ENCODE measurements around the gene FASTK. TPM values are rescaled to one million over a fixed set of nuclear protein-coding genes. Genes with fewer than 3 reads are reported as not detected.

FASTK gene
- total RNA-seq, 2 donors from 2014 or later: 64.0 to 71.0 TPM

- DNase-seq: no peak
- Histone ChIP-seq H3K4me3 (ENCODE audit: low read length) (no peak overlapping the region), H3K36me3 (ENCODE audit: control insufficient read depth, insufficient read depth, low read length) (peaks cover 40% of the 10 kb centered on the region), H3K9me3 (ENCODE audit: control insufficient read depth, low read length) (no peaks in the 10 kb centered on the region), H3K9ac (ENCODE audit: extremely low read depth, low read length, poor library complexity, severe bottlenecking) (no peak overlapping the region), H3K4me1 (ENCODE audit: control insufficient read depth, insufficient read depth, low read length) (peaks cover 8% of the 10 kb centered on the region), H3K27me3 (ENCODE audit: control insufficient read depth, insufficient read depth, low read length, poor library complexity, severe bottlenecking) (no peaks in the 10 kb centered on the region), H3K27ac (ENCODE audit: low read depth, low read length) (no peak overlapping the region)
- H3K27me3 Mint-ChIP-seq (ENCODE audit: insufficient read depth): no peaks in the 10 kb centered on the region
- peaks cover 43% of the 10 kb centered on the region for H3K36me3 Mint-ChIP-seq (ENCODE audit: low read depth)
- H3K4me3 Mint-ChIP-seq: no peak overlapping the region
- 95 to 96% methylated on average over 11 to 17 of the region's 17 CpGs for WGBS, 2 experiments (ENCODE audit: insufficient coverage in 1 of 2, insufficient read length in 1 of 2)
- H3K9me3 Mint-ChIP-seq: no peaks in the 10 kb centered on the region
- TF ChIP-seq CTCF (conservative IDR thresholded peaks at IDR 0.05): no peak
- peaks cover 20% of the 10 kb centered on the region for H3K4me1 Mint-ChIP-seq
- no peak overlapping the region for H3K27ac Mint-ChIP-seq
These were observed 6.6 kb downstream of the FASTK start for GRCh38 chr7:151073990-151074389.

DNA sequence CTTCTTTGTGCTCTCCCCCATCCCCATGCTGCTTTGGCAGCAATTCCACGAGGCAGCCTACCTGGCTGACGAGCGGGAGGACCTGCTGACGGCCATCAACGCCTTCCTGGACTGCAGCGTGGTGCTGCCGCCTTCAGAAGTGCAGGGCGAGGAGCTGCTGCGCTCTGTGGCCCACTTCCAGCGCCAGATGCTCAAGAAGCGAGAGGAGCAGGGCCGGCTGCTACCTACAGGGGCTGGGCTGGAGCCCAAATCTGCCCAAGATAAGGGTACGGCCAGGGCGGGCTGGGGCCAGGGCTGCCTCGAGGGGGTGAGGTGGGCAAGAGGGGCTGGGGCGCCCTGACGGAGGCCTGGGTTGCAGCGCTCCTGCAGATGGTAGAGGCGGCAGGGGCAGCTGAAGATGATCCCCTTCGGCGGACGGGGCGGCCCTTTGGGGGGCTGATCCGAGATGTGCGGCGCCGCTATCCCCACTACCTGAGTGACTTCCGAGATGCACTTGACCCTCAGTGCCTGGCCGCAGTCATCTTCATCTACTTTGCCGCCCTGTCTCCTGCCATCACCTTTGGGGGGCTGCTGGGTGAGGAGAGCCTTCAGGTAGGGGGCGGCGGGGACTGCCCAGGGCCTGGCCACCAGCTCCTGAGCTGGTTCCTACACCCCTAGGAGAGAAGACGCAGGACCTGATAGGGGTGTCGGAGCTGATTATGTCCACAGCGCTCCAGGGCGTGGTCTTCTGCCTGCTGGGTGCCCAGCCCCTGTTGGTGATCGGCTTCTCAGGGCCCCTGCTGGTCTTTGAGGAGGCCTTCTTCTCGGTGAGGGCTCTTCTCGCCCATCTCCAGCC, 9.4 kb downstream of the FASTK start:
- WGBS, 2 experiments (ENCODE audit: insufficient coverage in 1 of 2, insufficient read length in 1 of 2): 92 to 93% methylated on average over 31 to 39 of the region's 39 CpGs

GRCh38 chr7:151070574-151070960, 10.0 kb downstream of the FASTK start:
- H3K36me3 Mint-ChIP-seq (ENCODE audit: low read depth): peaks cover 54% of the 10 kb centered on the region
- Histone ChIP-seq H3K27ac (ENCODE audit: low read depth, low read length) (no peak overlapping the region), H3K4me3 (ENCODE audit: low read length) (no peak overlapping the region), H3K9me3 (ENCODE audit: control insufficient read depth, low read length) (no peaks in the 10 kb centered on the region), H3K36me3 (ENCODE audit: control insufficient read depth, insufficient read depth, low read length) (peaks cover 61% of the 10 kb centered on the region), H3K9ac (ENCODE audit: extremely low read depth, low read length, poor library complexity, severe bottlenecking) (no peak overlapping the region), H3K27me3 (ENCODE audit: control insufficient read depth, insufficient read depth, low read length, poor library complexity, severe bottlenecking) (no peaks in the 10 kb centered on the region), H3K4me1 (ENCODE audit: control insufficient read depth, insufficient read depth, low read length) (no peaks in the 10 kb centered on the region)
- no peaks in the 10 kb centered on the region for H3K9me3 Mint-ChIP-seq
- 96 to 98% methylated on average over 11 to 15 of the region's 15 CpGs for WGBS, 2 experiments (ENCODE audit: insufficient coverage in 1 of 2, insufficient read length in 1 of 2)
- TF ChIP-seq CTCF (conservative IDR thresholded peaks at IDR 0.05): no peak
- peaks cover 3% of the 10 kb centered on the region for H3K4me1 Mint-ChIP-seq
- H3K27me3 Mint-ChIP-seq (ENCODE audit: insufficient read depth): no peaks in the 10 kb centered on the region
- DNase-seq: no peak
- no peak overlapping the region for H3K27ac Mint-ChIP-seq
- H3K4me3 Mint-ChIP-seq: no peak overlapping the region

More for the DNA sequence above, 9.4 kb downstream of the FASTK start:
- no peak overlapping the region for H3K4me3 ChIP-seq (ENCODE audit: low read length)
- no peak overlapping the region for H3K27ac ChIP-seq (ENCODE audit: low read depth, low read length)
- H3K9ac ChIP-seq (ENCODE audit: extremely low read depth, low read length, poor library complexity, severe bottlenecking): no peak overlapping the region
- H3K27me3 Mint-ChIP-seq (ENCODE audit: insufficient read depth): no peaks in the 10 kb centered on the region
- peaks cover 60% of the 10 kb centered on the region for H3K36me3 ChIP-seq (ENCODE audit: control insufficient read depth, insufficient read depth, low read length)
- H3K27me3 ChIP-seq (ENCODE audit: control insufficient read depth, insufficient read depth, low read length, poor library complexity, severe bottlenecking): no peaks in the 10 kb centered on the region
- TF ChIP-seq CTCF (conservative IDR thresholded peaks at IDR 0.05): no peak
- no peak for DNase-seq
- peaks cover 58% of the 10 kb centered on the region for H3K36me3 Mint-ChIP-seq (ENCODE audit: low read depth)
- no peaks in the 10 kb centered on the region for H3K9me3 Mint-ChIP-seq
- H3K27ac Mint-ChIP-seq: no peak overlapping the region
- no peaks in the 10 kb centered on the region for H3K4me1 ChIP-seq (ENCODE audit: control insufficient read depth, insufficient read depth, low read length)
- H3K4me1 Mint-ChIP-seq: peaks cover 9% of the 10 kb centered on the region
- no peaks in the 10 kb centered on the region for H3K9me3 ChIP-seq (ENCODE audit: control insufficient read depth, low read length)
- no peak overlapping the region for H3K4me3 Mint-ChIP-seq
